HuH-7.5 (cell line): ENCODE results near the gene DFFB.

ENCODE experiments used
- DNase-seq: peaks from one replicate; pipeline ENCODE4 v3.0.0; 2011; ENCODE audit warnings: low spot score

DFFB gene

GRCh38 chr1:3926956-3927355, 69.7 kb downstream of the DFFB start:
- DNase-seq = no peak

GRCh38 chr1:3928586-3928985, 71.3 kb downstream of the DFFB start:
- no peak for DNase-seq

- no peak for DNase-seq
Measured at GRCh38 chr1:3929126-3929525, 71.8 kb downstream of the DFFB start.

- DNase-seq = no peak
Measured at GRCh38 chr1:3930301-3931006, 73.2 kb downstream of the DFFB start.

- DNase-seq = no peak
Measured at GRCh38 chr1:3931007-3931912, 74.0 kb downstream of the DFFB start.

- DNase-seq = no peak
Measured at GRCh38 chr1:3932156-3932919, 75.1 kb downstream of the DFFB start.
